IPS-15b (cell line): ENCODE measurements around the gene BMAL1.
"Not testable (repeated sequence)": the region's sequence is repeated elsewhere in the genome, so short reads cannot be mapped to it uniquely, and the experiment has no call there.

ENCODE experiments used
- H3K27me3 ChIP-seq: one replicate; pipeline ENCODE4 v1.6.1; 2013; ENCODE audit warnings: low read length; ENCODE audit not compliant: control insufficient read depth, insufficient read depth
- H3K36me3 ChIP-seq: one replicate; pipeline ENCODE4 v1.6.1; 2013; ENCODE audit warnings: low read length; ENCODE audit not compliant: control insufficient read depth, insufficient read depth
- H3K4me1 ChIP-seq: one replicate; pipeline ENCODE4 v1.6.1; 2013; ENCODE audit warnings: mild to moderate bottlenecking, low read length; ENCODE audit not compliant: control insufficient read depth, insufficient read depth
- H3K4me3 ChIP-seq: one replicate; pipeline ENCODE4 v1.5.1; 2013; ENCODE audit warnings: low read depth, low read length
- H3K9ac ChIP-seq: one replicate; pipeline ENCODE4 v1.6.1; 2013; ENCODE audit warnings: low read depth, mild to moderate bottlenecking, low read length
- H3K9me3 ChIP-seq: one replicate; pipeline ENCODE4 v1.6.1; 2013; ENCODE audit warnings: mild to moderate bottlenecking, low read length; ENCODE audit not compliant: control insufficient read depth, insufficient read depth

The BMAL1 gene

DNA sequence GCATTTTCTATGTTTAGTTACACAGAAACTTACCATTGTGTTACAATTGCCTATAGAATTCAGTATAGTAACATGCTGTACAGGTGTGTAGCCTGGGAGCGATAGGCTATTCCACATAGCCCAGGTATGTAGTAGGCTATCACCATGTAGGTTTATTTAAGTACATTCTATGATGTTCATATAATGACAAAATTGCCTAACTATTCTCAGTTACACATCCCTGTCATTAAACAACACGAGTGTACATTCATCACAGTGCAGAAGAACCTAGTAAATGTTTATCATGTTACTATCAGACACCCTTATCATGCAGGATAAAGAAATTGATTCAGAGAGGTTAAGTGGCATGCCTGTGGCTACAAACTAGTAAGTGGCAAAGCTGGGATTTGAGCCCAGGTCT lies 28.4 kb upstream of the BMAL1 start:
- no peaks in the 10 kb centered on the region for H3K36me3 ChIP-seq
- H3K4me1 ChIP-seq: peaks cover 6% of the 10 kb centered on the region
- no peak overlapping the region for H3K9ac ChIP-seq
- no peaks in the 10 kb centered on the region for H3K9me3 ChIP-seq
- no peaks in the 10 kb centered on the region for H3K27me3 ChIP-seq
- H3K4me3 ChIP-seq: no peak overlapping the region

DNA sequence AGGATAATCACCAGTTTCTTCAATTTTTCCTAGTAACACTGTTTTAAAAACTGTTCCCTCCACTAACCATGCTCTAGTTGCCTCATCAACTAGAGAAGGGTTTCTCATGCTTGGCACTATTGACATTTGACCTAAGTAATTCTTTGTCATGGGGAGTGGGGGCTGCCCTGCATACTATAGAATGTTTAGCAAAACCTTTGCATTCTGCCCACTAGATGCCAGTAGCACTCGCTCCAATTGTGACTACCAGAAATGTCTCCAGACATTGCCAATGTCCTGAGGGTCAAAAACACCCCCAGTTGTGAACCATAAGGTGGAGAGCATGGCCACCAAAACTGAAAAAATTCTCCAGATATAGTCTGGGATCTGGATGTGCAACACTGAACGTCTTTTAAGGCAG lies 27.6 kb upstream of the BMAL1 start:
- no peak overlapping the region for H3K9ac ChIP-seq
- no peaks in the 10 kb centered on the region for H3K27me3 ChIP-seq
- peaks cover 6% of the 10 kb centered on the region for H3K4me1 ChIP-seq
- H3K4me3 ChIP-seq: no peak overlapping the region
- no peaks in the 10 kb centered on the region for H3K9me3 ChIP-seq
- H3K36me3 ChIP-seq: no peaks in the 10 kb centered on the region

DNA sequence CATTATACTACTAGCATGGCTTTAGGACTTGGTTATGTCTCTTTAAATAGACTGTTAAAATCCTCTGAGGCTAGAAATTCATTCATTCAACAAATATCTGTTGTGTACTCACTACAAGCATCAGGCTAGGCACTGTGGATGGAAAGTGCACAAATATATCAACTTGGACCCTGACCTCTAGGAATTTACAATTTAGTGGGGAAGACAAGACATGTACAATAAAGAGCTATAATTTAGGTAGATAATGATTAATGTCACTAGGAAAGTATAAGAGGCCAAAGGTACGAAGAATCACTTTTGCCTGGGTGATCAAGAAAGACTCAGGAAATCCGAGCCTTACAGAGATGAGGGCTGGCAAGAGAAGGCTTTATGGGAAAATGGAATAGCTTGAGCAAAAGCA lies 25.6 kb upstream of the BMAL1 start:
- Histone ChIP-seq H3K4me1 (peaks cover 6% of the 10 kb centered on the region), H3K9me3 (no peaks in the 10 kb centered on the region), H3K36me3 (no peaks in the 10 kb centered on the region), H3K9ac (no peak overlapping the region), H3K27me3 (no peaks in the 10 kb centered on the region), H3K4me3 (no peak overlapping the region)

DNA sequence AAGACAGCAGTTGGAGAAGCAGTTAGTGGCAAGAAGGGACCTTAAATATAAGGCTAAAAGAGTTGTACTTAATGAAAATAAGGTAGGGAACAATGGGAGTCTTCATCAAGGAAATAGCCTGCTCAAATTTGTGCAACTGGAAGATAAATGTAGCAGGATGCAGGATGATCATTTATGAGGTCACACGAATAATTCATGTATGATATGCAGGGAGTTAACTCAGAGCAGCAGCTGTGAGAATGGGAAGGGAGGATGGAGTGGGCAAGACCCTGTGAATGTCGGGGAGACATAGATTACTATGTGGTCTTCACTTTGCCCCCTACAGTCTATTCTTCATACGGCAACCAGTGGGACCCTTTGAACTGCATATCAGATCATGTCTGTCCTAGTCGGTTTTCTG lies 25.2 kb upstream of the BMAL1 start:
- H3K27me3 ChIP-seq: no peaks in the 10 kb centered on the region
- no peaks in the 10 kb centered on the region for H3K36me3 ChIP-seq
- peaks cover 6% of the 10 kb centered on the region for H3K4me1 ChIP-seq
- H3K4me3 ChIP-seq: no peak overlapping the region
- H3K9me3 ChIP-seq: no peaks in the 10 kb centered on the region
- no peak overlapping the region for H3K9ac ChIP-seq

DNA sequence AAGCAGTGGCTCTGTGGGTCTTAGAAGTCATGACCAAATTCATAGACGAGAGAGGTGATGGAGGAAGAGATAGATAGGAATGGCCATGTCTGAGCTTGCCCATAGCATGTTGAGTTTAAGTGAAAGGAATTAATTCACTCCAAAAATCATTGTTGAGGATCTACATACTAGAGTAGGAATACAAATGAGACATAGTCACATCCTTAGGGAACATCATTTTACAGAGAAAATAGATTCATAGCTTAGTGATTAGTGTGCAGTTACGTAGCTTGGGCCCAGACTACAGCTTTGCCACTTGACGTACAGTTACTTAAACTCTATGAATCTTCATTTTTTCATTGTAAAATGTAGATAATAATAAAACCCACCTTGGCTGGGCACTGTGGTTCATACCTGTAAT lies 21.4 kb upstream of the BMAL1 start:
- no peak overlapping the region for H3K9ac ChIP-seq
- H3K9me3 ChIP-seq: no peaks in the 10 kb centered on the region
- H3K4me3 ChIP-seq: no peak overlapping the region
- H3K27me3 ChIP-seq: no peaks in the 10 kb centered on the region
- H3K4me1 ChIP-seq: peaks cover 16% of the 10 kb centered on the region
- H3K36me3 ChIP-seq: no peaks in the 10 kb centered on the region

DNA sequence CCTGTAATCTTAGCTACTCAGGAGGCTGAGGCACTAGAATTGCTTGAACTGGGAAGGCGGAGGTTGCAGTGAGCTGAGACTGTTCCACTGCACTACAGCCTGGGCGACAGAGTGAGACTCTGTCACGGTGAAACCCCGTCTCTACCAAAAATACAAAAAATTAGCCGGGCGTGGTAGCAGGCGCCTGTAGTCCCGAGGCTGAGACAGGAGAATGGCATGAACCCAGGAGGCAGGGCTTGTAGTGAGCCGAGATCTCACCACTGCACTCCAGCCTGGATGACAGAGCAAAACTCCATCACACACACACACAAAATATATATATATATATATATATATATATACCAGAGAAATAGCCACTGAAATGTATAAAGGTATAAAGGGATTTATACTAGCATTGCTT lies 19.5 kb upstream of the BMAL1 start:
- H3K27me3 ChIP-seq, H3K9me3 ChIP-seq, H3K36me3 ChIP-seq, H3K9ac ChIP-seq, H3K4me3 ChIP-seq: not testable (repeated sequence)
- H3K4me1 ChIP-seq: peaks cover 16% of the 10 kb centered on the region

DNA sequence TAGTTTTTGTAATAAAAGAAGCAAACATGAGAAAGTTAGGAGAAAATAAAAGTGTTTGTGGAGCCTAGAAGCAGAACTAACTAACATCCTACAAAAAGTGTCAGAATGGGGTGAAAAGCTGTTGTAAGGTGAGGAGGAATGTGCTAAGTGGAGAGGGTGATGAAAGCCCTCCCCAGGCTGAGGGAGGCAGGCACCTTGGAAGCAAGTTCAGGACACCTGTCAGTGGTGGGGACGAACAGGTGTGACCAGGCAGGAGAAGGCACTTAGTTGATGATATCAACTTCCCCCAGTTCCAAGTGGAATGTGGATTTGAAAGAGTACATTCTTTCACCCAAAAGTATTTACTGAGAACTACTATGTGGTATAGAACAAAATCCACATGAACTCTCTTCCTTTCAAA lies 18.7 kb upstream of the BMAL1 start:
- Histone ChIP-seq H3K4me1 (peaks cover 16% of the 10 kb centered on the region), H3K27me3 (no peaks in the 10 kb centered on the region), H3K36me3 (no peaks in the 10 kb centered on the region), H3K9ac (no peak overlapping the region), H3K4me3 (no peak overlapping the region), H3K9me3 (no peaks in the 10 kb centered on the region)

DNA sequence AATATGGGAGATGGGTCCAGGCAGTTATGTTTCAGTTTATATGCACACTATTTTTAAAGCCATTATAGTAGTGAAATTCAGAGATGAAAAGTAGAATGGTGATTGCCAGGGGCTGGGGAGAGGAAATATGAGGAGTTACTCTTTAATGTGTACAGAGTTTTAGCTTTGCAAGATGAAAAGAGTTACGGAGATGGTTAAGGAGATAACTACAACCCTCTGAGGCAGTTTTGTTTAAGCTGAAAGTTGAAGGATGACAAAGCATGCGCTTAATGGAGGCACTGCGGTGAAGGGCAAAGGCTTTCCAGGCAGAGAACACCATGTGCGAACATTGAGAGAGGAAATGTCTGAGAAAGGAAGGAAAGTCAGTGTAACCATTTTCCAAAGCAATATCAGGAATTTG lies 18.2 kb upstream of the BMAL1 start:
- no peaks in the 10 kb centered on the region for H3K9me3 ChIP-seq
- no peaks in the 10 kb centered on the region for H3K27me3 ChIP-seq
- H3K4me1 ChIP-seq: peaks cover 16% of the 10 kb centered on the region
- no peaks in the 10 kb centered on the region for H3K36me3 ChIP-seq
- no peak overlapping the region for H3K4me3 ChIP-seq
- H3K9ac ChIP-seq: no peak overlapping the region

DNA sequence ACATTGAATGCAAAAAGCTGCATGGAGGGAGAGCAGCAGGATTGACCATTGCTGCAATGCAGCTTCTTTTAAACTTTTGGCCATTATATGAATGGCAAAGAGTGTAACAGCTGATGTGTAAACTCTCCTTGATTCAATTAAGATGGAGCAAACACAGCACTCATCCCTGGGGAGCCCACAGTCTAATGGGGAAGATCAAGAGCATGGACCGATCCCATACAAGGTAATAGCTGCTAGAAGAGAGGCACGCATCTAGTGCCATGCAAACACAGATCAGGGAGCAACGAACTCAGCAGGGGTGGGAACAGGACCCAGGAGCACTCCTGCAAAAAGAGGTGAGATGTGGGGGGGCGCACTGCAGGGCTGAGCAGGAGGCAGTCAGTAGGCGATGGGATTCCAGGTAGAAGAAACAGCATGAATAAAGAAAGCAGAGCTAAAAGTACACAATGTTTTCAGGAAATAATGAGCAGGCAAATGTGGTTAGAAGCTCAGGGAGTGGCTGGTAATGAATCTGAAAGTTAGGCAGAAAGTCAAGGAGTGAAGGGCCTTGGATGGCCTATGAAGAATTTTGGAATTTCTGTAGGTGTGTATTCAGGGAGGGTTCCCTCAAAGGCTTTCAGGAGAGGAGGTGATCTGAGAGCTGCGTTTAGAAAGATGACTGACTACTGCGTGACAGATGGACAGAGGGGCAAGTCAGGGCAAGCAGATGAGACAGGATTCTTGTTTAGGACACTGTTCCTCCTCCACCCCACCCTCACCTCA lies 17.2 kb upstream of the BMAL1 start:
- Histone ChIP-seq H3K9ac (no peak overlapping the region), H3K9me3 (no peaks in the 10 kb centered on the region), H3K27me3 (no peaks in the 10 kb centered on the region), H3K36me3 (no peaks in the 10 kb centered on the region), H3K4me1 (peaks cover 16% of the 10 kb centered on the region), H3K4me3 (no peak overlapping the region)

DNA sequence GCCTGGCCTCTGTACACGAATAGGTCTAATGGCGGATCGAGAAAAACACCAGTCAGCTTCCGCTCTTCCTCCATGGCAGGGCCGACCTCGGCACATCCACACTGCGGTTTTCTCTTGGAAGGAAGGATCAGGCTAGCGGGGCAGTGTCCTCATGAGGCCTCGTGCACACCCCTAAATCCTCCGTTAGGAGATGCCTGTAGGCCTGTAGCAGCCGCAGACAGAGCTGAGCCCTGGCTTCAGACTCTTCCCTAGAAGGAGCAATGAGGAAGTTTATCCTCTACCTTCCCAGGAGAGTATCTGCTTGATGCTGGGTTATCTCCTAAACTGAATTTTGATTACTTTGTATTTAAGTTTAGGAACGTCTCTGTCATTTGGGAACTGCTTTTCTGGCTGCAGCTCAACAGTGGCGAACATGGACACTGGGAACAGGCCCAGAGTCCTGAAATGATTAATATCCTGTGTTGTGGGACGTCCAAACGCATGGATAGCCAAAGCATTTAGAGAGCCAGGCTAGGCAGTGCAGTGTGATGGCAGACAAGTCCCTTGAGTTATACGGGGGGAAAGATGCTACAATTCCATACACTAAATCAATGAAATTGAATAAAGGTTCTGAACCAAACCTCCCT lies 16.5 kb upstream of the BMAL1 start:
- Histone ChIP-seq H3K27me3 (no peaks in the 10 kb centered on the region), H3K9me3 (no peaks in the 10 kb centered on the region), H3K36me3 (no peaks in the 10 kb centered on the region), H3K4me1 (peaks cover 16% of the 10 kb centered on the region), H3K4me3 (no peak overlapping the region), H3K9ac (no peak overlapping the region)

DNA sequence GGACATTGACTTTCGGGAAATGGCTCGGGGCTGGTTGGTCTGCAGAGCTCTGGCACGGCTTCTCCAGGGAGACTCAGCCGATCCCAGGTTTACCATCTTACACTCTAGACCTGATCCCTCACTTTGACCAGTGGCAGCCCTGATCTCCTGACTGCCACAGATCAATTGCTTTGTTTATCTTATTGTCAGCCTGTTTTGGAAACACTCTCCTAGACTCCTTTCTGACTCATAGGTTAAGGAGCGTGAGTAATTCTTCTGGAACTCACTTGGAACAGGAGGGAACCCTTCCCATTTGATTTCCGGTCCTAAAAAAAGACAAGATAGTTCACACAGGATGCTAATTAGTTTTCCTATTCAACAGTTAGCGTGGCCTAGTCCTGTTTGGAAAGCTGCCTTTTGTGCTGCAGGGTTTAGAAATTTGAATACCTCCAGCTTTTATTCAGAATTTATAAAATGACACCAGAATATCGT lies 16.0 kb upstream of the BMAL1 start:
- Histone ChIP-seq H3K9ac (no peak overlapping the region), H3K4me1 (peaks cover 16% of the 10 kb centered on the region), H3K4me3 (no peak overlapping the region), H3K27me3 (no peaks in the 10 kb centered on the region), H3K36me3 (no peaks in the 10 kb centered on the region), H3K9me3 (no peaks in the 10 kb centered on the region)

DNA sequence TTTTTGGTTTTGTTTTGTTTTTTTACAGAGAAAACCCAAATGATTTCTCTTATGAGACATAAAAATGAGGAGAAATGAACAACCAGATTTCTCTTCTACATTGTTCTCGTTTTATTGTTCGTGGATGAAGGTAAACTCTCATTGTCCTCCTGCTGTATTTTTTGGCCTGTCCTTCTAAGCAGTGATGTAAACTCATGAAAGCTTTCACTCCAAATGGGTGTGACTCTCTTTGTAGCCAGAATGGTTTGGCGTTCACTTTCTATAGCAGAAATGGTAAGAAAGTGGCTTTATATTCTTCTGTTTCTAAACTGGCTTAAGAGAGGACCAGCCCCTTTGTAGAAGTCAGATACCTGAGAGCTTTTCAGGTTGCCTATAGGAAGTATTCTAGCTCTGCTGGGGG lies 15.5 kb upstream of the BMAL1 start:
- Histone ChIP-seq H3K27me3 (no peaks in the 10 kb centered on the region), H3K9ac (no peak overlapping the region), H3K9me3 (no peaks in the 10 kb centered on the region), H3K4me1 (peaks cover 16% of the 10 kb centered on the region), H3K4me3 (no peak overlapping the region), H3K36me3 (no peaks in the 10 kb centered on the region)
